Measurements from ENCODE around the gene LALBA. TPM values are rescaled to one million over a fixed set of nuclear protein-coding genes. Genes with fewer than 3 reads are reported as not detected.

Gene LALBA
- total RNA-seq, 2 experiments from 2014 or later = not detected

DNA sequence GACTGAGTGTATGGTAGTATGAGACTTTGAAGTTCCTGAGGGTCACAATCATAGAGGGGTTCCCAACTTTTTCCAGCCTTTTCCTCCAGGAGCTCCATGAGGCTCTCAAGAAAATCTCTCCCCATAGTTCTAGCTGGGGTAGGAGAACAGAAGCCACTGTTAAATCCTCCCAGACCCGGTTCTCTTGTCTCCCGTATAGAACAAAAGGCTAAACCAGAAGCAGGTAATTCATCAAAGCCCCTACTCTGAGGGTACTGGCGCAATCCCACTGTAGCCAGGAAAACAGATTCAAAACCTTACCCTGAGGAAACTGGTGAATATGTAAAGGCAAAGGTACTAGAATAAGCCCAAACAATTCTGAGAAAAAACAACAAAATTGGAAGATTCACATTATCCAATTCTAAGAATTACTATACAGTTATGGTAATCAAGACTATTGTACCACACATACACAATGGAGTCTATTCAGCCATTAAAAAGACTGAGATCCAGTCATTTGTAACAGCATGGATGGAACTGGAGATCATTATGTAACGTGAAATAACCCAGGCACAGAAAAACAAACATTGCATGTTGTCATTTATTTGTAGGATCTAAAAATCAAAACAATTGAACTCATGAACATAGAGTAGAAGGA lies 23.9 kb downstream of the LALBA start:
- ChIA-PET CTCF (ENCODE audit: unreplicated experiment) (no interaction called here), POLR2A (no interaction called here)
- no peaks in the 10 kb centered on the region for H3K36me3 ChIP-seq (ENCODE audit: insufficient read depth, low read length)
- H3K9me3 ChIP-seq (ENCODE audit: low read length) = no peaks in the 10 kb centered on the region
- no peak for DNase-seq (ENCODE audit: low spot score)
- H2AFZ ChIP-seq (ENCODE audit: low read length) = no peak overlapping the region
- TF ChIP-seq, protein P1, sequence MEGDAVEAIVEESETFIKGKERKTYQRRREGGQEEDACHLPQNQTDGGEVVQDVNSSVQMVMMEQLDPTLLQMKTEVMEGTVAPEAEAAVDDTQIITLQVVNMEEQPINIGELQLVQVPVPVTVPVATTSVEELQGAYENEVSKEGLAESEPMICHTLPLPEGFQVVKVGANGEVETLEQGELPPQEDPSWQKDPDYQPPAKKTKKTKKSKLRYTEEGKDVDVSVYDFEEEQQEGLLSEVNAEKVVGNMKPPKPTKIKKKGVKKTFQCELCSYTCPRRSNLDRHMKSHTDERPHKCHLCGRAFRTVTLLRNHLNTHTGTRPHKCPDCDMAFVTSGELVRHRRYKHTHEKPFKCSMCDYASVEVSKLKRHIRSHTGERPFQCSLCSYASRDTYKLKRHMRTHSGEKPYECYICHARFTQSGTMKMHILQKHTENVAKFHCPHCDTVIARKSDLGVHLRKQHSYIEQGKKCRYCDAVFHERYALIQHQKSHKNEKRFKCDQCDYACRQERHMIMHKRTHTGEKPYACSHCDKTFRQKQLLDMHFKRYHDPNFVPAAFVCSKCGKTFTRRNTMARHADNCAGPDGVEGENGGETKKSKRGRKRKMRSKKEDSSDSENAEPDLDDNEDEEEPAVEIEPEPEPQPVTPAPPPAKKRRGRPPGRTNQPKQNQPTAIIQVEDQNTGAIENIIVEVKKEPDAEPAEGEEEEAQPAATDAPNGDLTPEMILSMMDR (conservative IDR thresholded peaks at IDR 0.05; ENCODE audit: low read length) = no peak
- no peak for TF ChIP-seq EZH2phosphoT487 (IDR thresholded peaks at IDR 0.05; ENCODE audit: borderline replicate concordance, low read depth, low read length)
- H3K4me3 ChIP-seq (ENCODE audit: low read depth, low read length, poor library complexity, severe bottlenecking) = no peak overlapping the region
- no peak overlapping the region for H3K27ac ChIP-seq (ENCODE audit: low read depth, low read length, poor library complexity, severe bottlenecking)
- intact Hi-C loops (cut with micrococcal nuclease; ENCODE audit: unreplicated experiment) = no loop called here
- no peaks in the 10 kb centered on the region for H3K9me2 ChIP-seq (ENCODE audit: insufficient read depth, low read length)
- no peaks in the 10 kb centered on the region for H4K20me1 ChIP-seq (ENCODE audit: insufficient read depth, low read length)
- H3K4me2 ChIP-seq (ENCODE audit: low read length) = no peak overlapping the region
- no peaks in the 10 kb centered on the region for H3K79me2 ChIP-seq (ENCODE audit: insufficient read depth, low read depth, low read length)
- no peaks in the 10 kb centered on the region for H3K4me1 ChIP-seq (ENCODE audit: insufficient read depth, low read length, poor library complexity, severe bottlenecking)
- BruUV-seq (replicated peaks) = no TSS peak

DNA sequence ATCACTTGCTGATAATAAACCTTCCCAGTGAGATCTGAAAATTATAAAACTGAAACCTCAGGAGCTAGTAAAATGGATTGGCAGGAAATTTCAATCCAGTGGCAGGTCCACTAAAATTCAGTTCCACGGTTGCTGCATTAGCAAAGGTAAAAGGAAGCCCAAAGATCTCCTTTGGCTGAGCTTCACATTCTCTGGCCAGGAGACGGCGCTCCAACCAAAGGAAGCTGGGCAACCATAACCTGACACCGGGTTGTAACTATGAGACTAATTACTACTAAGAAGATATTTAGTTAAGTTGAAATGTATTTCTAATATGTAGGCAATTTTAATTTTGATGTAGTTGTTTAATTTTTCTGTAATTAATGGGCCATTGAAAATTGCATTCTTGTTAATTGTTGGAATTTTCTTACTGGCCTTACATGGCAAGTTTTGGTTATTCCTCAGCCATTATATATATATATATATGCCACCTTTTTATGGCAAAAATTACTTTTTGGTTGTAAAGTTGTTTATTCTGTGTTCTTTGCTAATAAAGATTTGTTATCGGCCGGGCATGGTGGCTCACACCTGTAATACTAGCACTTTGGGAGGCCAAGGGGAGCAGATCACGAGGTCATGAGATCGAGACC lies 27.4 kb downstream of the LALBA start:
- Histone ChIP-seq H3K4me2 (ENCODE audit: low read length) (no peak overlapping the region), H2AFZ (ENCODE audit: low read length) (no peak overlapping the region), H3K27ac (ENCODE audit: low read depth, low read length, poor library complexity, severe bottlenecking) (no peak overlapping the region), H3K9me2 (ENCODE audit: insufficient read depth, low read length) (no peaks in the 10 kb centered on the region), H4K20me1 (ENCODE audit: insufficient read depth, low read length) (no peaks in the 10 kb centered on the region), H3K79me2 (ENCODE audit: insufficient read depth, low read depth, low read length) (no peaks in the 10 kb centered on the region), H3K9me3 (ENCODE audit: low read length) (no peaks in the 10 kb centered on the region), H3K36me3 (ENCODE audit: insufficient read depth, low read length) (no peaks in the 10 kb centered on the region), H3K4me3 (ENCODE audit: low read depth, low read length, poor library complexity, severe bottlenecking) (no peak overlapping the region), H3K4me1 (ENCODE audit: insufficient read depth, low read length, poor library complexity, severe bottlenecking) (no peaks in the 10 kb centered on the region)
- TF ChIP-seq, protein P1 (conservative IDR thresholded peaks at IDR 0.05; ENCODE audit: low read length) = peak; percentile 76
- no peak for TF ChIP-seq EZH2phosphoT487 (IDR thresholded peaks at IDR 0.05; ENCODE audit: borderline replicate concordance, low read depth, low read length)
- ChIA-PET CTCF (ENCODE audit: unreplicated experiment) (no interaction called here), POLR2A (interaction anchor here (0.6 kb wide), 1 partner anchor 215 kb away, joined by 4 read pairs; no protein-coding TSS in a partner anchor)
- peak; percentile 20 for DNase-seq (ENCODE audit: low spot score)
- intact Hi-C loops (cut with micrococcal nuclease; ENCODE audit: unreplicated experiment) = loop anchor here (2.0 to 5.0 kb wide), 2 partner anchors 76 to 255 kb away; no protein-coding TSS in a partner anchor
- BruUV-seq (replicated peaks) = no TSS peak

DNA sequence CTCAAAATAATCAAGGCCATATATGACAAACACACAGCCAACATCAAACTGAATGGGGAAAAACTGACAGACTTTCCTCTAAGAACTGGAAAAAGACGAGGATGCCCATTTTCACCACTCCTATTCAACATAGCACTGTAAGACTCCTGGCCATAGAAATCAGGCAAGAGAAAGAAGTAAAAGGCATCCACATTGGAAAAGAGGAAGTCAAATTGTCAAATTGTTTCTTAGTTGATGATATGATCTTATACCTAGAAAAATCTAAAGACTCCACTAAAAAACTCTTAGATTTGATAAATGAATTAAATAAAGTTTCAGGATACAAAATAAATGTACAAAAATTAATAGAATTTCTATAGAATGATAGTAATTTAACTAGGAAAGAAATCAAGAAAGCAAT lies 33.2 kb downstream of the LALBA start:
- Histone ChIP-seq H3K9me3 (ENCODE audit: low read length) (no peaks in the 10 kb centered on the region), H2AFZ (ENCODE audit: low read length) (no peak overlapping the region), H3K4me2 (ENCODE audit: low read length) (no peak overlapping the region), H3K79me2 (ENCODE audit: insufficient read depth, low read depth, low read length) (no peaks in the 10 kb centered on the region), H4K20me1 (ENCODE audit: insufficient read depth, low read length) (no peaks in the 10 kb centered on the region), H3K9me2 (ENCODE audit: insufficient read depth, low read length) (no peaks in the 10 kb centered on the region), H3K4me3 (ENCODE audit: low read depth, low read length, poor library complexity, severe bottlenecking) (no peak overlapping the region), H3K27ac (ENCODE audit: low read depth, low read length, poor library complexity, severe bottlenecking) (no peak overlapping the region), H3K36me3 (ENCODE audit: insufficient read depth, low read length) (no peaks in the 10 kb centered on the region), H3K4me1 (ENCODE audit: insufficient read depth, low read length, poor library complexity, severe bottlenecking) (no peaks in the 10 kb centered on the region)
- ChIA-PET POLR2A (no interaction called here), CTCF (ENCODE audit: unreplicated experiment) (no interaction called here)
- DNase-seq (ENCODE audit: low spot score) = no peak
- TF ChIP-seq, protein P1 (conservative IDR thresholded peaks at IDR 0.05; ENCODE audit: low read length) = no peak
- no peak for TF ChIP-seq EZH2phosphoT487 (IDR thresholded peaks at IDR 0.05; ENCODE audit: borderline replicate concordance, low read depth, low read length)
- BruUV-seq (replicated peaks) = no TSS peak
- intact Hi-C loops (cut with micrococcal nuclease; ENCODE audit: unreplicated experiment) = no loop called here

Measured in OCI-LY7 (cell line).